Mucosa of gallbladder (tissue), 1 donor: Measurements from ENCODE around the gene ZNF490. TPM values are rescaled to one million over a fixed set of nuclear protein-coding genes. Genes with fewer than 3 reads are reported as not detected.

Experiments
- DNase-seq: peaks from one replicate; pipeline ENCODE4 v3.0.0-alpha.2; 2020; ENCODE audit warnings: low spot score
- total RNA-seq: library from RNA; stranded (reverse); gene quantifications from one replicate; pipeline ENCODE4 v1.2.1, GENCODE V29; 2021
- donor health status: DM: no; HTN: no; CAD: no.

The ZNF490 gene
- total RNA-seq, 1 donor from 2014 or later = 15.6 TPM

- DNase-seq = no peak
Observed at GRCh38 chr19:12544401-12544876, 66.2 kb downstream of the ZNF490 start.

DNA sequence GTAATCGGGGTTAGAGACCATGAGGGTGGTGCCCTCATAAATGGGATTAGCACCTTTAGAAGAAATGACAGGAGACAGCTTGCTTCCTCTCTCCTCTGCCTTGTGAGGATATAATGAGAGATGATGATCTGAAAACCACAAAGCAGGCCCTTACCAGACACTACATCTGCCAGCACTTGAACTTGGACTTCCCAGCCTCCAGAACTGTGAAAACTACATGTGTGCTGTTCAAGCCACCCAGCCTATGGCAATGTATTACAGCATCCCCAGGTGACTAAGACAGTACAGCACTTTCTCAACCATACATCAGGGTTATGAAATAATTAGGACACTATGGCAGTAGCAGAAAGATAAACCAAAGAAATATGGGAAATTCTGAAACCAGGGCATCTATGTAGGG, 66.8 kb downstream of the ZNF490 start:
- no peak for DNase-seq

Other genes starting within 250 kb of the ZNF490 start
- 3.4 TPM for gene ZNF442, start 245.1 kb downstream of the ZNF490 start, total RNA-seq
- gene ZNF799, start 209.5 kb downstream of the ZNF490 start, total RNA-seq = 9.7 TPM
- gene ZNF443, start 169.8 kb downstream of the ZNF490 start, total RNA-seq = 6.7 TPM
- gene ZNF709, start 126.0 kb downstream of the ZNF490 start, total RNA-seq = 3.7 TPM
- 13.9 TPM for gene ZNF564, start 59.3 kb downstream of the ZNF490 start, total RNA-seq
- 27.1 TPM for gene ZNF791, start 107 bp upstream of the ZNF490 start, total RNA-seq
- gene MAN2B1, start 55.9 kb upstream of the ZNF490 start, total RNA-seq = 104 TPM
- 14.5 TPM for gene WDR83, start 56.0 kb upstream of the ZNF490 start, total RNA-seq
- 89.0 TPM for gene DHPS, start 71.1 kb upstream of the ZNF490 start, total RNA-seq
- gene GNG14, start 77.2 kb upstream of the ZNF490 start, total RNA-seq = not detected
- gene FBXW9, start 85.8 kb upstream of the ZNF490 start, total RNA-seq = 8.9 TPM
- 65.5 TPM for gene TNPO2, start 113.1 kb upstream of the ZNF490 start, total RNA-seq
- gene TRIR, start 123.9 kb upstream of the ZNF490 start, total RNA-seq = 172 TPM
- gene GET3, start 126.7 kb upstream of the ZNF490 start, total RNA-seq = 64.8 TPM
- gene BEST2, start 141.0 kb upstream of the ZNF490 start, total RNA-seq = not detected
- 128 TPM for gene HOOK2, start 164.7 kb upstream of the ZNF490 start, total RNA-seq
- 119 TPM for gene JUNB, start 180.7 kb upstream of the ZNF490 start, total RNA-seq
- gene PRDX2, start 191.0 kb upstream of the ZNF490 start, total RNA-seq = 319 TPM
- gene THSD8, start 191.3 kb upstream of the ZNF490 start, total RNA-seq = 4.1 TPM
- 7.3 TPM for gene RNASEH2A, start 195.8 kb upstream of the ZNF490 start, total RNA-seq
- gene RTBDN, start 223.8 kb upstream of the ZNF490 start, total RNA-seq = not detected
- 0.83 TPM for gene MAST1, start 227.7 kb upstream of the ZNF490 start, total RNA-seq